LNCaP clone FGC (cell line): ENCODE measurements around the gene MACROD2.

Experiments used
- DNase-seq: peaks from one replicate; pipeline ENCODE4 v3.0.0-alpha.2; 2011; ENCODE audit warnings: low read depth
- H3K4me3 ChIP-seq: 2 replicates; pipeline ENCODE4 v1.5.1; 2011; ENCODE audit warnings: mild to moderate bottlenecking, low read depth, low read length, control low read depth
- TF ChIP-seq, protein P1 (sequence below): IDR thresholded peaks from 2 replicates; pipeline ENCODE4 v1.5.1; 2012; ENCODE audit warnings: mild to moderate bottlenecking; ENCODE audit not compliant: control insufficient read depth, insufficient read depth; ENCODE audit errors: extremely low read depth

MACROD2 gene

GRCh38 chr20:15924556-15924955 lies 1929.2 kb downstream of the MACROD2 start:
- TF ChIP-seq, protein P1, sequence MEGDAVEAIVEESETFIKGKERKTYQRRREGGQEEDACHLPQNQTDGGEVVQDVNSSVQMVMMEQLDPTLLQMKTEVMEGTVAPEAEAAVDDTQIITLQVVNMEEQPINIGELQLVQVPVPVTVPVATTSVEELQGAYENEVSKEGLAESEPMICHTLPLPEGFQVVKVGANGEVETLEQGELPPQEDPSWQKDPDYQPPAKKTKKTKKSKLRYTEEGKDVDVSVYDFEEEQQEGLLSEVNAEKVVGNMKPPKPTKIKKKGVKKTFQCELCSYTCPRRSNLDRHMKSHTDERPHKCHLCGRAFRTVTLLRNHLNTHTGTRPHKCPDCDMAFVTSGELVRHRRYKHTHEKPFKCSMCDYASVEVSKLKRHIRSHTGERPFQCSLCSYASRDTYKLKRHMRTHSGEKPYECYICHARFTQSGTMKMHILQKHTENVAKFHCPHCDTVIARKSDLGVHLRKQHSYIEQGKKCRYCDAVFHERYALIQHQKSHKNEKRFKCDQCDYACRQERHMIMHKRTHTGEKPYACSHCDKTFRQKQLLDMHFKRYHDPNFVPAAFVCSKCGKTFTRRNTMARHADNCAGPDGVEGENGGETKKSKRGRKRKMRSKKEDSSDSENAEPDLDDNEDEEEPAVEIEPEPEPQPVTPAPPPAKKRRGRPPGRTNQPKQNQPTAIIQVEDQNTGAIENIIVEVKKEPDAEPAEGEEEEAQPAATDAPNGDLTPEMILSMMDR: no peak
- no peak overlapping the region for H3K4me3 ChIP-seq
- no peak for DNase-seq

- TF ChIP-seq, protein P1: no peak
- no peak for DNase-seq
- H3K4me3 ChIP-seq: no peak overlapping the region
Observed at GRCh38 chr20:15925376-15925775, 1930.1 kb downstream of the MACROD2 start.

DNA sequence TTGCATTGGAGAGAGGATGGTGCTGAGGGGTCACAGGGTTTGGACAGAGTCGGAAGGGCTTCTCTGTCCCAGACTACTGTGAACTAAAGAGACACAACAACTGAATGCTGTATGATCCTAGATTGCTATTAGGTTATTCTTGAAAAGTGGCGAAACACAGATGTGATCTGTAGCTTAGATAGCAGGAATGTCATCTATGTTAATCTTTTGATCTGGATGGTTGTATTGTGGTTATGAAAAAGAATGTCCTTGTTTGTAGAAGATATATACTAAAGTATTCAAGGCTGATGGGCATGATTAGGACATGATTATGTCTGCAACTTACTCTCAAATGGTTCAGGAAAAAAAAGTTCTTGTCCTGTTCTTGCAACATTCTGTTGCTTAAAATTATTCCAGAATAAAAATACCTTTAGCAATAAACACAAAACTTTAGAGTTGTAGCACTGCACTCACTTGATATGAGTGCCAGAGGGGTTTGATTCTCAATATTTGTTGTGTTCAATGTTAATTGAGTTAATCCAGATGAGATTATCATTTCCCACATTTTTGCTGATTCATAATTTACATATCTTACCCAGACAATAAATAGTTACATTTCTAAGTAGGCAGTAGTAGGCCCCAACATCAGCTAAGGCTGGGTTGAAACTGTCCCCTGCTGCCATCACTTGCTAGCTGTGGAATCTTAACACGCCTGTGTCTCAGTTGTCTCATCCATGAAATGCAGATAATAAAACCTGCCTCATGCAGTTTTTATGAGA lies 1932.8 kb downstream of the MACROD2 start:
- H3K4me3 ChIP-seq: no peak overlapping the region
- TF ChIP-seq, protein P1: no peak
- no peak for DNase-seq

DNA sequence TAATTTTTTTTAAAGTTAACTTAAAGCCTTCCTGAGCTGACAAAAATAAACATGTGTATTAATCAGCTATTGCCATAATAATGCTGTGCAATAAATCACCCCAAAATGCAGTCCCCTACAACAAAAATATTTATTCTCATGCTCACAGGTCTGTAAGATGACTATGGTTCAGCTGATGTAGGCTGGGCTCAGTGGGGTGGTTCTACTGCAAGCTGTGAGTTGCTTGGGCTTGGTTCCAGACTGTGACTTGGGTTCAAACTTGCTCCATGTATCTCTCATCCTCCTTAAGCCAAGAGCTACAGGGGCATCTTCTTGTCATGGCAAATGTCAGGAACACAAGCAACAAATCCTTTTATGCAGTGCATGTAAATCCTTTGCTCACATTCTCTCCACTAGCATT lies 1933.6 kb downstream of the MACROD2 start:
- TF ChIP-seq, protein P1: no peak
- H3K4me3 ChIP-seq: no peak overlapping the region
- no peak for DNase-seq

DNA sequence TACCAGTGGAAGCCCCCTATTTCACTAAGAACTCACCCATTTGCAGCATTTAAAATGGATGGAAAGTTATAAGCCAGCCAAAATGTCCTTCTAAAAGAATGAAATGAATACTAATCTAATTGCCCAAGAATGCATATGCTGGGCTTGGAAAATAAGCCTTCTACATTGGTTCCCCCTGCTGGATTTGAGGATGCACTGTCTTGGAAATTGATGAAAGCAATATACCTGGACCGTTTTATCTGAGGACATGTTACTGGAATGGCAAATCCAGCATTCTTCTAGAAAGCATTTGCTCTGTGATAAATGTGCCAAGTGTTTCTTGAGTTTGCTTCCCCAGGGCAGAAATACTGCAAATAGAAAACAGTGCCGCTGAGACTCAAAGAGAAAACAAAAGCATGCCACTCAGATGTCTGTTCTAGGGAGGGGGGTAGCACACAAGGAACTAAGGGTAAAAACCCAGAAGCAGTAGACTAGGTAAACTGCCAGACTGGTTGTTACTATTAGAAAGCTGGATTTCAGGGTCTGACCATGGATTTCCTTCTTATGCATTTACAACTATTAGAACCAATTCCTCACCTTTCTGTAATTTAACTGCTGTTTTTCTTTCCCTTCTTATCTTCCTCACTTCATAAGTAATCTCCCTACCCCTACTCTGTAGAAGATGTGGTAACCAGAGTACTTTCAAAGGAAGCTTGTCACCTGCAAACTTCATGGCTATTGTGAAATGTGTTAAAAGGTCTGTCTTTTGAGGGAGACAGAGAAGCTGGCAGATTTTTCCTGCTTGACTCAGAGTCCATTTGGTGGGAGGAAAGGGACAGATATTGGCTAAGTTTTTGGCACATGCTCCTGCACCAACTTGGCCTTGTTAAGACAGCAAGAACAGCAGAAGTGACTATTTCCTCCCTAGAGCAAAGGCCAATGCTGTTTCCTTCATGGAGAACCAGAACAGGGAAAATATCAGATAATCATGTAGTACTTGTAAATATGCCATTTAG lies 1935.3 kb downstream of the MACROD2 start:
- DNase-seq: no peak
- H3K4me3 ChIP-seq: no peak overlapping the region
- TF ChIP-seq, protein P1: peak; percentile 81

- DNase-seq: no peak
- TF ChIP-seq, protein P1: no peak
- H3K4me3 ChIP-seq: no peak overlapping the region
Observed at GRCh38 chr20:15931897-15932296, 1936.6 kb downstream of the MACROD2 start.
